ENCODE data around the gene RNU5B-1.

The RNU5B-1 gene

DNA sequence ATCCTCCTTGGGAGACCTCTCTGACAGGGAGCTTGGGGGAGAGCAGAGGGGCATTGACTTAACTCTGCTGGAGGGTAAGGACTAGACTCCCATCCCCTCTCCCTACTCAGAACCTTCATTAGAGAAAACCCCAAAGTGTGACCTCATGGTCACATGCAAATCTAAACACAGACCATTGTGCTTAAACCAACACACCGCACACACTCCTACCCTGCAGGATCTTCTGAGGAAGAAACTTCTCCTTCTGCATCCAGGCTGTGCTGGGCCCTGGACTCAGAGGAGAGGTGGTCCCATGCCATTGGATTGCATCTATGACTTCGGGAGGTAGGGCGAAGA, 17.0 kb upstream of the RNU5B-1 start:
- no peak for DNase-seq (ENCODE audit: low read depth, low spot score)

DNA sequence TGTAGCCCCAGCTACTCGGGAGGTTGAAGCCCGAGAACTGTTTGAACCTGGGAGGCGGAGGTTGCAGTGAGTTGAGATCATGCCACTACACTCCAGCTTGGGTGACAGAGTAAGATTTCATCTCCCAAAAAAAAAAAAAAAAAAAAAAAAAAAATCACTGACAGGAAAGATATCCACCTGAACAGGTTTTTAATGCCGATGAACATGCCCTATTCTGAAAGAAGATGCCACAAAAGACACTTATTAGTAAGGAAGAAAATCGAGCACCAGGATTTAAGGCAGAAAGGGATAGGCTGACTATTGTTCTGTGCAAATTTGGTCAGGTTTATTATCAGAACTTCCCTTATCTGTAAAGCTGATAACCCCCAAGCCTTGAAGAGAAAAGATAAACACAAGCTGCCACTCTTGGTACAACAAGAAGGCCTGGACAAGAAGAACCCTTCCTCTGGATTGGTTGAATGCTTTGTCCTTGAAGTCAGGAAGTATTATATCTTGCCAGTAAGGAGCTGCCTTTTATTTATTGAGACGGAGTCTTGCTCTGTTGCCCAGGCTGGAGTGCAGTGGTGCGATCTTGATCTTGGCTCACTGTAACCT, 15.1 kb upstream of the RNU5B-1 start:
- no peak for DNase-seq (ENCODE audit: low read depth, low spot score)

DNA sequence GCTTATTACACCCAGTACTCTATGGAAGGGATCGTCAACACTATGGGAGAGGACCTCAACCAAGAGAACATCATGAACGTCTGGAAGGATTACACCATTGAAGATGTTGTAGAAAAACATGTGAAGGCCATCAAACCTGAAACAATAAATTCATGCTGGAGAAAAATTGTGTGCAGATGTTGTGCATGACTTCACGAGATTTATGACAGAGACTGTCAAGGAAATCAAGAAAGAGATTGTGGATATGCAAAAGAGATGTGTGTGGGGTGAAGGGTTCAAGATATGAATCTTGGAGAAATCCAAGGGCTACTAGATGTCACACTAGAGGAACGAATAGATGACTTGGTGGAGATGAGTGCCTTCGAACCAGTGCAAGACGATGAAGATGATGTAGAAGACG, 14.2 kb upstream of the RNU5B-1 start:
- DNase-seq (ENCODE audit: low read depth, low spot score) = no peak

DNA sequence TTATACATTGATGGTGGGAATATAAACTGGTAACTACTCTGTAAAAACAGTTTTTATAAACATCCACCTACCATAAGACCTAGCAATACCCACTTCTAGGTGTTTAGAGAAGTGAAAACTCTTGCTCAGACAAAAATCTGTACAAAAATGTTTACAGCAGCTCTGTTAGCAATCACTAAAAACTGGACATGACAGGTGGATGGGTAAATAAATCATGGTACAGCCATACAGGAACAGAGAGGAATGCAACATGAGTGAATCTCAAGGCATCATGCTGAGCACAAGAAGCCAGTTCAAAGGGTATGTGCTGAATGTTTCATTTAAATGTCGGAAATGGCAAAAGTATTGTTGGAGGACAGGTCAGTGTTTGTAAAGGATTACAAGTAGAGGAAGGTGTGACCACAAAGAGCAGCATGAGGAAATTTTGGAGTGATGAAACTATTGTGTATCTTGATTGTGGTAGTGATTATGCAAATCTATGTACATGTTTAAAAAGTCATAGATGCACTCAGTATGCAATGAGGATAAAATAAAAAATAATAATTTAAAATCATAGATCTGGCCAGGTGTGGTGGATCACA, 11.4 kb upstream of the RNU5B-1 start:
- DNase-seq (ENCODE audit: low read depth, low spot score) = no peak

DNA sequence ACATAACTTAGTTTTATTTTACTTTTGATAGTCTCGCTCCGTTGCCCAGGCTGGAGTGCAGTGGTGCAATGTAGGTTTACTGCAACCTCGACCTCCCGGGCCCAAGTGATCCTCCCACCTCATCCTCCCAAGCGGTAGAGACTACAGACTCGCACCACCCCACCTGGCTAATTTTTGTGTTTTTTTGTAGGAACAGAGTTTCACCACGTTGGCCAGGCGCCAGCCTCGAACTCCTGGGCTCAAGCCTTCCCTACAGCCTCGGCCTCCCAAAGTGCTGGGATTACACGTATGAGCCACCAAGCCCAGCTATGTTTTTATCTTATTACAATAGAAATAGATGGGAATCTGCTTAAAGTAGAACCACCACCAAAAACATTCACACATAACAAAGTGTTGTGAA, 5.7 kb upstream of the RNU5B-1 start:
- no peak for DNase-seq (ENCODE audit: low read depth, low spot score)

DNA sequence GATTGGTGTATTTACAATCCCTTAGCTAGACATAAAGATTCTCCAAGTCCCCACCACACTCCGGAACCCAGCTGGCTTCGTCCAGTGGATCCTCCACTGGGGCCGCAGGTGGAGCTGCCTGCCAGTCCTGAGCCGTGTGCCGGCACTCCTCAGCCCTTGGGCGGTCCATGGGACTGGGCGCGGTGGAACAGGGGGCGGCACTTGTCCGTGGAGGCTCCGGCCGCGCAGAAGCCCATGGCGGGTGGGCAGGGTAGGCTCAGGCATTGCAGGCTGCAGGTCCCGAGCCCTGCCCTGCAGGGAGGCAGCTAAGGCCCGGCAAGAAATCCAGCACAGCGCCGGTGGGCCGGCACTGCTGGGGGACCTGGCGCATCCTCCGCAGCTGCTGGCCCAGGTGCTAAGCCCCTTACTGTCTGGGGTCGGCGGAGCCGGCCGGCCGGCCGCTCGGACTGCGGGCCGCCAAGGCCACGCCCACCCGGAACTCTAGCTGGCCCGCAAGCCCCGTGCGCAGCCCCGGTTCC, 3.5 kb upstream of the RNU5B-1 start:
- no peak for DNase-seq (ENCODE audit: low read depth, low spot score)

DNA sequence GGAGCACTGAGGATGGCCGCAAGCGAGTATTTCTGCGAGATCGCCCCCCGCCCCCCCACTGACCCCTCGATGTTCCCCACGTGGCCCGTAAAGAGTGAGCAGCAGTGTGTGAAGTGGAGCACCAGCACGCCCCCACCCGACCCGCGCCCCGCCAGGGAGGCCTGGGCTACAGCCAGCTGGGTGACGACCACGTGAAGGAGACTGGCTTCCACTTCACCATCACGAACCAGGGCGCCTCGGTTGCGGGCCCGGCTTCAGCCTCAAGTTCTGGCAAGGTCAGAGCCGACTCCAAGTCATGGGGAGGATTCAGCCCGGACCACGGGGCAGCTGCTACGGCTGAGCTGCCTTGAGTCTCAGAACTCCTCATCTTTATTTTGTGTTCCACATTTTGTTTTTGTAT, 2.4 kb upstream of the RNU5B-1 start:
- no peak for DNase-seq (ENCODE audit: low read depth, low spot score)

DNA sequence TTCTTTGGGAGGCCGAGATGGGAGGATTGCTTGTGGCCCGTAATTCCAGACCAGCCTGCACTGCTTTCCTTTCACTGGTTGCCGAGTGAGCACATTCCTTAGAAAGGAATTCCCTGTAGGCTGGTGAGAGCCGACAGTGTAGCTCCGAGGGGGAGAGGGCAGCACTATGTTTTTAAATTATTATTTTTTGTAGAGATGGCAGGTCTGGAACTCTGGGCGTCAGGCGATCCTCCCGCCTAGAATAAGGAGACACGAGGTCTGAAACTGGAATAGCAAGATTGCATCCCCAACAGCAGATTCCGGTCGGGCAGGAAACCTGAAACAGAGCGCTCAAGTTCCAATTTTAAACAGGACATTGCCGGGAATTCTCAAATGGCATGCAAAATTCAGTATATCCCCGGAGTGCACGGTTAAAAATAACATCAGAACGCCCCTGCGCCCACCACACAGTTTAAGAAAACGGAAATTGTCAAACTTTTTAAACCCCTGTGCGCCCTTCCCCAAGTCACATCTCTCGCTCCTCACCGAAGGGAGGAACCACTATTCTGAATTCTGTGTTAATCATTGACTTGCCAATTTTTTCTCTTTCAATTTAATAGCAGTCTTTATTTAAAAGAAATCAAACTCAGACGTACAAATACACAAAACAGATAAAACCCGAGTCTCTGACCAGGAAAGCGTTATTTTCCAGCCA, 643 bp upstream of the RNU5B-1 start:
- no peak for DNase-seq (ENCODE audit: low read depth, low spot score)

DNA sequence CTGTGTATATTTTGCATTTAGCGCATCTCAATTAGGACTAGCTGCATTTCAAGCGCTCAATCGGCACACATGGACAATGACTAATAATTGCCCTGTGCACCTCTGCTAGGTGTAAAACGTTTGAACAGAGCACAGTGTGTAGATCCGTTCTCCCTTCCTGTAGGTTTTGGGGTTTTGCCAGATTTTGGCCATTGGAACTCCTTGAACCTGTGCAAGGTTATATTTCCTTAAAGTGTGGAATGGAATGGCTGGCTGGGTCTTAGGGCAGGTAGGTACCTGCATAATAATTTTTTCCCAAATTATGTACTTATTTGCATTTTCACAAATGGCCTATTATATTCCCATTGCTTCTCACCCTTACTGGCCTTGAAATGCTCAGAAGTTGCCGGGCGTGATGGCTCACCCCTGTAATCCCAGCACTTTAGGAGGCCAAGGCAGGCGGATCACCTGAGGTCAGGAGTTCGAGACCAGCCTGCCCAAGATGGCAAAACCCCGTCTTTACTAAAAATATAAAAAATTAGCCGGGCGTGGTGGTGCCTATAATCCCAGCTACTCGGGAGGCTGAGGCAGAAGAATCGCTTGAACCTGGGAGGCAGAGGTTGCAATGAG, 777 bp downstream of the RNU5B-1 start:
- DNase-seq (ENCODE audit: low read depth, low spot score) = no peak

DNA sequence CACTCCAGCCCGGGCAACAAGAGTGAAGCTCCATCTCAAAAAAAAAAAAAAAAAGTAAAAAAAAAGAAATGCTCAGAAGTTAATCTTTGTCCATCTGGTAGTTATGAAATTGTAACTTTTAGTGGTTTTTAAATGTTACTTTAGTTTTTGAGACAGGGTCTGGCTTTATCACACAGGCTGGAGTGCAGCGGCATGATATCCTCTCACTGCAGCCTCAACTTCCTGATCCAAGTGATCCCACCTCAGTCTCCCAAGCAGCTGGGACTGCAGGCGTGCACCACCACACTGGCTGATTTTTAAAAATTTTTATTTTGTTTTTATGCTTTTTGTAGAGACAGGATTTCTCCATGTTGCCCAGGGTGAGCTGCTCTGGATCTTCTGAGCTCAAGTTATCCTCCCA, 1.3 kb downstream of the RNU5B-1 start:
- DNase-seq (ENCODE audit: low read depth, low spot score) = no peak

DNA sequence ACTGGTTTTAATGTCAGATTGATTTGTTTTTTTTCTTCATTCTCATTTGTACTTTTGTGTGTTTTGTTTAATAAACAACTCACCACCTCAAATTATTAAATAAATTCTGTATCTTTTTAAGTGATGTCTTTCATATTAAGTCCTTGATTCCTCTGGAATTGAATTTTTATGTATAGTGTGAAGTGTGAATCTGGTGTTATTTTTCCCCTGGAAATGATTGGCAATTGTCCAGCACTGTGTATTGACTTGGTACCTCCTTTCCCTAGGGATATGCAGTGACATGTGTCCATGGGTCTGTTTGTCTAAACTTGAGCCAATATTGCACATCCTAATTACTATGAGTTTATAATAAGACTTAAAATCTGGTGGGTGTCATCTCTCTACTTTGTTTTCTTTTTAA, 2.1 kb downstream of the RNU5B-1 start:
- DNase-seq (ENCODE audit: low read depth, low spot score) = no peak

DNA sequence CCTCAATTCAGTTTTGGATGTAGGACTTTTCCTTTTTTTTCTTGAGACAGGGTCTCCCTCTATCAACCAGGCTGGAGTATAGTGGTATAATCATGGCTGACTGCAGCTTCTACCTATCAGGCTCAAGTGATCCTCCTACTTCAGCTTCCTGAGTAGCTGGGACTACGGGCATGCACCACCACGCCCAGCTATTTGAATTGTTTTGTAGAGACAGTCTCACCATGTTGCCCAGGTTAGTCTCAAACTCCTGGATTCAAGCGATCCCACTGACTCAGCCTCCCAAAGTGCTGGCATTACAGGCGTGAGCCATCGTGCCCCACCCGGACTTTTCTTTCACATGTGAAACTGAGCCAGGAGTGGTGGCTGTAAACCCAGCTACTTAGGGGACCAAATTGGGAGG, 3.5 kb downstream of the RNU5B-1 start:
- no peak for DNase-seq (ENCODE audit: low read depth, low spot score)

DNA sequence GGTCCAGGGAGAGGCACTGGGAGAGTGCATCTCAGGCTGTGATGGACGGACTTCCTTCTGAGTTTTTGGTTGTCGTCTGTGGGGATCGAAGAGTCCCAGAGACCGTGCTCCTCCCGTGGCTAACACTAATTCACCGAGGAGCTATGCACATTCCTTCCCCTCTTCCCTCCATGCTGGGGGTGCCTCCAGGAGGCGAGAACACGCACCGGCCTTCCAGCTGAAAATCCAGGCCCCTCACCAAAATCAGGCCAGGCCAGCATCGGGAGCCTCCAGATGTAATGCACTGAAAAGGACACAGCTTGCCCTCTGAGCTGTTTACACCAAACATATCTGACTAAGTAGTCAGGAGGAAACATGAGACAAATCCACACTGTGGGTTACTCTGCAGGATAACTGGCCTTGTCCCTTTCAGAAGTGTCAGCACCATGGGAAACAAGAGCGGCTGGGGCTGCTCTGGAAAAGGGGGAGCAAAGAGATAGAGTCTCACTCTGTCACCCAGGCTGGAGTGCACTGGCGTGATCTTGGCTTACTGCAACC, 5.5 kb downstream of the RNU5B-1 start:
- DNase-seq (ENCODE audit: low read depth, low spot score) = no peak

DNA sequence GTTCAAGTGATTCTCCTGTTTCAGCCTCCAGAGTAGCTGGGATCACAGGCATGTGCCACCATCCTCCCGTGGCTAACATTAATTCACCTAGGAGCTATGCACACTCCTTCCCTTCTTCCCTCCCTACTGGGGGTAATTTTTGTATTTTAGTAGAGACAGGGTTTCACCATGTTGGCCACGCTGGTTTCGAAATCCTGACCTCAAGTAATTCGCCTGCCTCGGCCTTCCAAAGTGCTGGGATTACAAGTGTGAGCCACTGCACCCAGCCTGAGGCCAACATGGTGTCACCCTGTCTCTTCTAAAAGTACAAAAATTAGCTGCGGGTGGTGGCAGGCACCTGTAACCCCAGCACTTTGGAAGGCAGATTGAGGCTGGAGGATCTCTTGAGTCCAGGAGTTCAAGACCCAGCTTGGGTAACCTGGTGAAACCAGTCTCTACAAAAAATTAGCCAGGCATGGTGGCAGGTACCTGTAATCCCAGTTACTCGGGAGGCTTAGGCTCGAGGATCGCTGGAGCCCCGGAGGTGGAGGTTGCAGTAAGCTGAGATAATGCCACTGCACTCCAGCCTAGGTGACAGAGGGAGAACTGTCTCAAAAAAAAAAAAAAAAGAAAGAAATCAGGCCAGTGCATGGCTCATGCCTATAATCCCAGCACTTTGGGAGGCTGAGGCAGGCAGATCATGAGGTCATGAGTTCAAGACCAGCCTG, 6.1 kb downstream of the RNU5B-1 start:
- no peak for DNase-seq (ENCODE audit: low read depth, low spot score)

DNA sequence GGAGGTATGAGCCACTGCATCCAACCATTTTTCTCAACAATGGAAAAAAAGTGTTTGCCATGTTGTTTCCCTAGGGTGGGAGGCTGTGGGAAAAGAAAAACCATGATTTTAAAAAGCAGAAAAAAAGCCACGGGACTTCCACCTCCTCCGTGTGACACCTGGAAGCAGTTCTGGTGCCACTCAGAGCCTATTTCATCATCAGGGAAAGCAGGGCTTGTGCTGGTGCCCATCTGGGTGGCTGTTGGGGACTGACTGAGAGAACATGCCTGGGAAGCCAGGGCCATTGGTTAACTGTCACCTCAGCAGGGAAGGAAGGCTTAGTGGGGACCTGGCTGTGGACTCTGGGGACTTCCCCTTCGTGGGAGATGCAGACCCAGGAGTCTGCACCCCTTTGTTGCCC, 7.3 kb downstream of the RNU5B-1 start:
- DNase-seq (ENCODE audit: low read depth, low spot score) = no peak

DNA sequence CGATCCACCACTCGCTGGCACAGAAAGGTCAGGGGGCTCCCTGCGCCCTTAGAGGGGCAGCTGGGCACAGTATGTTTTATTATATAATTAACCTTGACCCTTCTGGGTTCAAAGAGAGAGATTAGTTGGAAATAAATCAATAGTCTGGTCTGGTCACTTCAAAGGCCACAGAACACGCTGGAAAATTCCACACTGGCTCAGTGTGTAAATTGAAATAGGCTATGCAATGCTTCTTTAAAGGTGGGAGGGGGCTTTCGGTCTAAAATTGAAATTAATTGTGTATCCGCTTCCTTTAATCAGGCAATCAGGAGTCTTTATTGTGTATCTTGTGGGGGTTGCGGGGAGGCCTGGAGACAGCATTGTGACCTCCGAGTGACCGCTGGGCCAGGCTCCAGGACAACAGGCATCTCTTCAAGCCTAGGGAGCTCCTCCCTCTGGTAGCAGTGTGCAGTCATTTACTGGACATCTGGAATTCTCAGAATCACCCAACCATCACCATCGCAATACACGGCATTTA, 8.0 kb downstream of the RNU5B-1 start:
- DNase-seq (ENCODE audit: low read depth, low spot score) = no peak

DNA sequence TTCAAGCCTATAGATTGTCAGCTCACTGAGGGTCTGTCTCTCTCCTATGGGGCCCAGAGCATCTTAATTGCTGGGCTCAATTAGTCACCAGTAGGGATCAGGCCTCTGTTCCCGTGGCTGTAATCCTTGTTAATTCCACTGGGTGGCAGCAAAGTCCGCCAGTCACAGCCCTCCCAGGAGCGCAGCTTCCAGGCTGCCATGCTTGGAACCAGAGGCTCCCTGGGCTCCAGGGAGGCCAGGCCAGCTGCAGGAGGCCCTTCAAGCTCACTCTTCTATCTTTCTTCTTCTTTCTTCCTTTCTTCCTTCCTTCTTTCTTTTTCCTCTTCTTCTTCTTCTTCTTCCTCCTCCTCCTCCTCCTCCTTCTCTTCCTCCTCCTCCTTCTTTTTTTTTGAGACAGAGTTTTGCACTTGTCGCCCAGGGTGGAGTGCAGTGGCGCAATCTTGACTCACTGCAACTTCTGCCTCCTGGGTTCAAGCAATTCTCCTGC, 14.4 kb downstream of the RNU5B-1 start:
- DNase-seq (ENCODE audit: low read depth, low spot score) = no peak

DNA sequence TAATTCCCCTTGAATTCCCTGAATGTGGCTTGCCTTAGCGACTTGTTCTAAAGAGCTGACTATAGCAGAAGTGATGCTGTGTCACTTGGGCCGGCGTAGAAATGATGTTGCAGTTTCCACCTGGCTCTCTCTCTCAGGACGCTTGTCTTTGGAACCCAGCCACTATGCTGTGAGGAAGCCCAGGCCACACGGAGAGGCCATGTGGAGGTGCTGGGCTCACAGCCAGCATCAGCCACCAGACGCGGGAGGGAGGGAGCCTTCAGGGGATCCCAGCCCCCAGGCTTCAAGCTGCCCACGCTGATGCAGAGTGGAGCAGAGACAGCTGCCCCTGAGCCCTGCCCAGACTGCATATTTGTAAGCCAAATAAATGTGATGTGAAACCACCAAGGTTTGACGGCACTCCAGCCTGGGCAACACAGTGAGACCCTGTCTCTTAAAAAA, 18.6 kb downstream of the RNU5B-1 start:
- no peak for DNase-seq (ENCODE audit: low read depth, low spot score)

DNA sequence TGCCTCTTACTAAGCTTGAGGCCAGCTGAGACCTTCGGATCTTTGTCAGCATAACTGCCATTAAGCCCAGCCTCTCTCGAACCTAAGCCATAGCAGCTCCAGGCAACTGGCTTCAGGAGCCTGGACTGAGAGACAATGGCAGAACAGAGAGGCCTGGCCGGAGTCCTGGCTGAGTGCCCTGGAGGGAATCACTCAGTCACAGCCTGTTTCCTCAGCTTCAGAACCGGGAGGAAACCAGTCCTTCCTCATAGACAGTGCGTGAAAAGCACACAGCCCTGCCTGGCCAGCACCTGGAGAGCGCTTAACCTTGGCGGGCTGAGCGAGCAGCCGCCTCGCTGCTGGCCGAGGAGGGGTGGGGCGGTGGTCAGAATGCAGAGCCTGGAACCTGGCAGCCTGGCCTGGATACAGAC, 21.6 kb downstream of the RNU5B-1 start:
- DNase-seq (ENCODE audit: low read depth, low spot score) = no peak

DNA sequence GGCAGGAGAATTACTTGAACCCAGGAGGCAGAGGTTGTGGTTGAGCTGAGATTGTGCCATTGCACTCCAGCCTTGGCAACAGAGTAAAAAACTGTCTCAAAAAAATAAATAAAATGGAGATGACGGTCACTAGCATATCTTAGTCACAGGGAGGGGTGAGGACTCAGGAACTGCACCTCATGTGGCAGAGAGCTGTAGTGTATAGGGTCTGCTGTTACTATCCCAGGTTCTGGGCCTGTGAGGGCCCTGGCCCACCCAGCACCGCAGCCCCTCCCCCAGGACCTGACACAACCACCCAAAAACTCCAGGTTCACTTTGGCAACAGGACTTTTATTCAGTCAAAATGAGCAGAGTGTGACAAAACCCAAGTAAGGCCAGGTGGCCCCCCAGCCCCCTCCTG, 22.3 kb downstream of the RNU5B-1 start:
- no peak for DNase-seq (ENCODE audit: low read depth, low spot score)

DNA sequence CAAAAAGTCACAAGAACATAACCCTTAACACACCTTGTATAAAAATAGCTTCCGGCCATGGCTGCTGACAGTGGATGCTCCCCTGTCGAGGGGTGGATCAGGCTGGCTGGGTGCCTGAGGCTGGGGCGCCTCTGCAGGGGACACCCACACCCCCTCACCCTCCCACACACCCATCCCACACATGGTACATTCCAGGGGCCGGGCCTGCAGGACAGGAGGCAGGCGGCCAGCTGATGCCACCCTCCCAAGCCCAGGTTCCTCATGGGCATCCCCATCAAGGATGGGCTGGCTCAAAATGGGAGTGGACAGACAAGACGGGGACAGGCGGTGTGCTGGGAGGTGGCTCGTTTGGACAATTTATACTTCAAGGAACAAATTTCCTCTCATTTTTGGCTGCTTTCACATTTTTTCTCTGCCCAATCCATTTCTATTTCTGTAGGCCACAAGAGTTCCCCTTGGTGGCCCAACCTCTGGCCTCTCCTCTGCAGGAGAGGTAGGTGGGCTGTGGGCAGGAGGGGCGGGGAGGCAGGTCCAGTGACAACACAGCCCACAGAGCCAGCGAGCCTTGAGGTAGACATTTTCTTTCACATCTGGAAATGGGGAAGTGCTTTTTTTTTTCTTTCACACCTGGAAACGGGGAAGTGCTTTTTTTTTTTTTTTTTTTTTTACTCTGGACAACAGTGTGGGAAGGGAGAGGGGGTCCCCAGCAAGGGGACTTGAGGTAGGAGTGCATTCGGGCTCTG, 23.3 kb downstream of the RNU5B-1 start:
- DNase-seq (ENCODE audit: low read depth, low spot score) = no peak
